ENCODE results near the gene FLOT1.

Gene FLOT1

DNA sequence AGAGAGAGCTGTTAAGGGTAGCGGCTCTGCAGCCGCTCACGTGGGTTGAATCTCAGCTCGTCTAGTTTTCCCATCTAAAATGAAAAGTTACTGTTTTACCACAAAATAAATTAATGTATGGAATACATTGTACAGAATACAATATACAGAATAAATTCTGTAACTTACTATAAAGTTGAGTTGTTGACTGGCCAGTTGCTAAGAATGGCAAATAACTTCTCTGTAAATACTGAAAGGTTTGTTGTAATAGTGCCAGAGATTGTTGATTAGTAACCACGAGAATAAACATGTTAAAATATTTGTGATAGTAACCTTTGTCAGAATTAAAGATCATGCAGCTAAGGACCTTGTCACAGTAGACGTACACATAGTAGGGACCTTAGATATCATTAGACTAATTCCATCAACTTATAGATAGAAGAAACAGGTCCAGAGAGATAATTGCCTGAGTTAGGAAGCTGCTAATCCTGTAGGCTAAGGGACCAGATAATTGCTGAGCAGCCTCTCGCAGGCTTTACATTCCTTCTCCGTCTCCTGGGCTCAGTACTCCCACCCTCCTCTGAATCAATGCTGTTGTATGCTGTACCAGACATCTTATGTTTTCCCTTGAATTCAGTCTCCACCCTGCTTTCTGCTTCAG lies 51.2 kb downstream of the FLOT1 start:
- DNase-seq: no peak

- peak; percentile 96 for DNase-seq
Measured at GRCh38 chr6:30690403-30691207, 51.9 kb downstream of the FLOT1 start, which contains the start of gene NRM. NRM (minus strand) TSS chr6:30690984; CDS start chr6:30690974, 10 bp downstream.

- no peak for DNase-seq
Measured at GRCh38 chr6:30689985-30690384, 52.5 kb downstream of the FLOT1 start.

GRCh38 chr6:30689022-30689865 lies 53.2 kb downstream of the FLOT1 start:
- DNase-seq: no peak

DNA sequence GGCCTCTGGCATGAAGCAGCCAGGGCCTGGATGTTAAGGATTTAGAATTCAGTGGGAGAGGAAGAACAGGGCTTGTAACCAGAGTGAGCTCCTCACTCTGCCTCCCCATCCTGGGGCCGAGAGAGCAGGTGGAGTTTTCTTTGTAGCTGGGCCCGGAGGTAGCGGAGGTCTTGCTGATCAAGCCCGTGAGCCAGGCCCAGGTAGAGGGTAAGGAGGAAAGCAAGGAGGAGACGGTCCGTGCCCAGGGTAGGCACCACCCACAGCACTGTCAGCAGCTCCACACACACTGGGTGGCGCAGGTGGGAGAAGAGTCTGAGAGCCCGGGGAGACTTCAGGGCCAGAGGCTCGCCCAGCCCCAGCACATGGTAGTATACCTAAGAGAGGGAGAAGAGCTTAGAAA lies 53.9 kb downstream of the FLOT1 start:
- no peak for DNase-seq

GRCh38 chr6:30687659-30688431 lies 54.6 kb downstream of the FLOT1 start:
- peak; percentile 61 for DNase-seq

DNA sequence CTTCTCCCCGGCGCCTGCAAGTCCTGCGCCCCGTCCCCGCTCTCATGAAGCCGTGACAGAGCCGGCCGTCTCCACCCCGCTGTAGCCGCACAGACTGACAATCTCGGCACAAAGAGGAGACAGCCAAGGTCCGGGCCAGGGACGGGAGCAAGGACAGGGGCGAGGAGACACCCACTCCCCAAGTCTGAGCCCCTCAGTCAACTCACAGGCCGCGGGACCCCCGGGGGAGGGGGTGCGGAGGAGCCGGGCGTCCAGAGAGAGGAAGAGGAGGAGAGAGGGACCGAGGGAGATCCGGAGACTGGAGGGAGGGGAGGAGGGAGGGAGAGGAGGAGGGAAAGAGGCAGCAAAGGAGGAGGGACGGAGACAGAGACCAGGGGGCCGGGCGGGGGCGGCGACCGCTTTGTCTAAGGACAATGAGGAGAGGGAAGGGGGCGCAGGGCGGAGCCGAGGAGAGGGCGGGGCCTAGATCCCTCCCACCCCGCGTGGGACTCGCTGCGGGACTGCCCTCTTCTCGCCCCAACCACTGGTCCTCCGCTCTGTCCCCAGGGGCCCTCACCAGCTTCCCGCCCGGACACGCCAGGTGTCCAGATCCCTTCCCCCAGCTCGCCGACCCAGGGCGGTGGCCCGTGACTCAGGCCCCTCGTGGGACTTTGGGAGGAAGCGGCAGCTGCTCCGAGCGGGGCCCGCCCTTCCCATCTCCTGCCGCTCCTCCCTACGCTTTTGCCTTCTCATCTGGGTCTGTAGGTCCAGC lies 55.4 kb downstream of the FLOT1 start:
- DNase-seq: peak; percentile 91

DNA sequence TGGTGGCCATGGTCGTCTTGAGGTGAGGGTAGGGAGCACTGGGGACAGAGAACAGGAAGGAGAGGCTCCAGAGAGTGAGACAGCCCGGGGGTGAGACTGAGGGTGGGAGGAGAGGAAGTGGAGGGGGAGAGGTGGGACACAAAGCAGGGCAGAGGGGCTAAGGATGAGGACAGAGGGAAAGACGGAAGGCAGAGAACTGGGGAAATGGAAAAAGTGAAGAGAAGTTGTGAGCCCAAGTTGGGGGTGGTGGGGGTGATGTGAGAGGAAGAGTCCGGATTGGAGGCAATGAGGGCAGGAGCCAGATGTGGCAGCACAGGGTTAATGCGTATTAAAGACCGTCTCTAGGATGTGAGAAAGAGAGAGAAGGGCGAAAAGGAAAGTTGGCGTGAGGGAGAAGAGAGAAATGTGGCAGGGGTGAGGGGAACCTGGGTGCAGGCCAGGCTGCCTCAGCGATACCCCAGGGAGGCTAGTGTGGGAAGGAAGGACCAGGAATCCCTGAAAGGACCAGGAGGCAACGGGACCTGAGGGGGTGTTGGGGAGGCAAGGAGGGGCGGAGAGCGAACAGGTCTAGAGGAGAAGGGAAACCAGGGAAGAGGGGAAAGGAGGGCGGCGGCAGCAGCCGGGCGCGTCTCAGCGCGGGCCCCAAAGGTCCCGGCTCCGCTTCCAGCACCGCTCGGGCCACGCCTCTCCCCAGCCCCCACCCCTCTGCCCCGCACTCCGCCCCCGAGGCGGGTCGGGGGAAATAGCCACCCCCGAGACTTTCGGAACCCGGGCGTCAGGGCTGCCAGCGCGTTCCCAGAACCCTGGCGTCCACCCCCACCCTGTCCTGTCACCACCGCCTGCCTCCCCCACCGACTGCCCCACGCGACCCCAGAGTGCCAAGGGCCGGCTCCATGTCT lies 56.2 kb downstream of the FLOT1 start, which contains the start of gene PPP1R18:
PPP1R18 (minus strand) TSS at position 637 of the 899 bp plus-strand sequence; CDS start at position 10, 627 bp downstream.
- DNase-seq: peak; percentile 85

DNA sequence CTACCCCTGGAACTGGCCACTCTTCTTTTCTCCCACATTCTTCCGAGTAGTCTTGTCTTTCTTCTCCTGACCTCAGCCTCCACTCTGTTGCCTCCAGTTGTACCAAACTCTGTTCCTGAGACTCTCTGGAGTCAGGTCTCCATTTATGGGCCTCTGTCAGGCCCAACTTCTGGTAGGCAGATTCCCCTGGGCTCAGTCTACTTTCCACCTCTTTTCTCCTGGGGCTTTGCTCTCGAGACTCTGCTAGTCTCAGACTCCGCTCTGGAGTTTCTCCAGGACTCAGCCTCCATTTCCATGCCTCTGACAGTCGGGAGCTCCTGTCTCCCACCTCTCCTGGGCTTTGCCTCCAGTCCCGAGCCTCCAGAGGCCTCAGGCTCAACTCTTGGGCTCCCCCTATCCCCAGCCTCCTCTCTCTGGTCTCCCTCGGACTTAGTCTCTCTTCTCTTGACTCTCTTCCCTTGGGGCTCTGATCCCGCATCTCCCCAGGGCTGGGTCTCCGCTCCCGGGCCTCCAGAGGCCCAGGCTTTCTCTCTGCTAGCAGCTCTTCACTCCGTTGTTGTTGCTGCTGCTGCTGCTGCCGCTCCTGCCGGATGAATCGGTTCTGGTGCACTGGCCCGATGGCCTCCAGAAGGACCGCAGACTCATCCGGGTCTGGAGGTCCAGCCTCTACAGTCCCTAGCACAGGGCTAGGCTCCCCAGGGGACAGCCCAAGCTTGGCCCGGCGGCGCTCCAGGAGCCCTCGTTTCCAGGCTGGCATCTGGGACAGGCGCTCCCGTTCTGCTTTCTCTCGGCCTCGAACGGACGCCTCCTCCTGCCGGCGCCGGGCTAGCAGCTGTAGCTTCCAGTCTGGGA lies 57.1 kb downstream of the FLOT1 start:
- DNase-seq: peak; percentile 46

DNA sequence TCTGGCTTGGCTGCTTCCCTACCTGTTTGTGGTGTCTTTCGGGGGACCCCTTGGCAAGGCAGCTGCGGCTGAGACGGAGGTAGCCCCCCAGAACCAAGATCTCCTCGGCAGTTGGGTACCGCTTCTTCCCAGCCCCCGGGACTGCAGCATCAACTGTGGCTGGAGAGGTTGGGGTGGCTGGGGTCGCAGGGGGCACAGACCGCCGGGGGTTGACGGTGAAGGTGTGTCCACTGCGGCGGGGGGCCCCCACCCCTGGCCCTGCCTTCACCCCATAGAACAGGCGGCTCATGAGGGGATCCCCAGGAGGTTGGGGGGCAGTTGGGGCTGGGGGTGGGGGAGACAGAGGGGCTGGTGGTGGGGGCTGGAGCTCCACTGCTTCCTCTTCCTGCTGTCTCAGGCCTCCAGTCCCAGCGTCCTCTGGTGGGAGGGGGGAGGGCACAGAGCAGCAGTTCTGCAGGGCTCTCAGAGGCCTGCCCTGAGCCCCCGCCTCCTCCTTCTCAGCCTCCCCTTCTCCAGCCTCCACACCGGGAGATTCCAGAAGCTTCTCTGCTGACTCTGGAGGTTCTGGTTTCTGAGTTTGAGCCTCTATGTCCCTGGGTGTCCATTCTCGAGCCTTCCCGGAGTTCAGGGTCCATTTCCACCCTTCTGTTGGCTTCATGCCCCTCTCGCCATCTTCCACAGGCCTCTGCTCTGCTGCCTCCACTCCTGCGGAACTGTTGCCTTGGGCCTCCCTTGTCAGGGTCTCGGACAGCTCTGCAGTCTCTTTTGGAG lies 57.9 kb downstream of the FLOT1 start:
- peak; percentile 86 for DNase-seq

- DNase-seq: peak; percentile 59
Measured at GRCh38 chr6:30683980-30684338, 58.5 kb downstream of the FLOT1 start.

GRCh38 chr6:30683183-30683979 lies 59.1 kb downstream of the FLOT1 start:
- no peak for DNase-seq

DNA sequence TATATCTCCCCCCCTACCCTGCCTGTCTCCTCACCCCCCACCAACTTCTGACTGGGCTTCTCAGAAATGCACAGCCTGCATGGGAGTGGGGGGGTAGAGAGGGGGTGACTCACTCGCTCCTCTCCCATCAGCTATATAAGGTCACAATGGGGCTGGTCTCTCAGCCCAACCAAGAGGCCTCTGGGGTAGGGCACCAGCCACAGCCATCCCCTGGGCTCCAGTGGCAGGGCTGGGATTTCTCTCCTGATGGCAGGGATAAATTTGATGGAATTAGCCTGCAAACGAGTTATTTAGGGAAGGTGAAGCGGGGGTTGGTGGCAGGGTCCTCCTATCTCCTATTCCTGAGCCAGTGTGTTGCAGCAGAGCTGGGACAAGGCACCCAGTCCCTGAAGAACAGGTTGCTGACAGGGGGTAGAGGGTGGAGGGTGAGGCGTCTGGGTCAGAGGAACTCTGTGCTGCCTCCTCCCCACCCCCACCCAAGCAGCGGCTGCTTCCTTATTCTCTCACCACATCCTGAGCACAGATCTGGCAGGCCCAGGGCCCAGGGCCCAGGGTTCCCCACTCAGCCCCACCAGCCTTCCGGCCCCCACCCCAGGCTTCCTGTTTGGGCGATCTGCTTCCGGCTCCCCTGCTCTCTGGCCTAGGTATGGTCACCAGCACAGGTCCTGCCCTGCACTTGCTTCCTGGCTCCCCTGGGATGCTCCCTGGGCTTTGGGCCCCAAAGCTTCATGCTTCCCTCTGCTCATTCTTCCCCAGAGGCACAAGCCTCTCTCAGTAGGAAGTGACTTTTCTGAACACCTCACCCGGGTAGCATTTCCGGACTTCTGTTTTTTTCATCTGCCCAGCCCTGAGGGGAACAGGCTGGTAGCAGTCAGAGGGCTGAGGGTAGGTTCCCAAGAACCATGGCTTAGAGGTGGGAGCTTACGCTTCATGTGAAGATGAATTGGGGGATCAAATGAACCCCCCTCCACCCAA lies 60.1 kb downstream of the FLOT1 start:
- DNase-seq: peak; percentile 97

DNA sequence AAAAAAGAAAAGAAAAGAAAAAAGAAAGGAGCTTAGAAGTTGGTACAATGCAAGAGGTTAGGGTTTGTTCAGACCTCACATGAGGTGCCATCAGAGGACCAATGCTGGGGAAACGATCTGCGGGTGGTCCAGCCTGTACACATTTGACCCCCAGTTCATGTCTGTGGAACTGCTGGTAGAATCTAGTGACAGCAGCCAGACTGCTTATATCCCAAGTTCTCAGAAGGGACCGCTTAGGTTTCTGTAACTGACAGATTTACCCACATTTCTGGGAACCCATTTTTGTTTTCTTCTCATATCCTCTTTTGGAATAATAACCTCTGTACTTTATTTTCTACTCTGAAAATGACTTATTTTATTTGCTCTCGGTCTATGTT lies 60.7 kb downstream of the FLOT1 start:
- DNase-seq: no peak

DNA sequence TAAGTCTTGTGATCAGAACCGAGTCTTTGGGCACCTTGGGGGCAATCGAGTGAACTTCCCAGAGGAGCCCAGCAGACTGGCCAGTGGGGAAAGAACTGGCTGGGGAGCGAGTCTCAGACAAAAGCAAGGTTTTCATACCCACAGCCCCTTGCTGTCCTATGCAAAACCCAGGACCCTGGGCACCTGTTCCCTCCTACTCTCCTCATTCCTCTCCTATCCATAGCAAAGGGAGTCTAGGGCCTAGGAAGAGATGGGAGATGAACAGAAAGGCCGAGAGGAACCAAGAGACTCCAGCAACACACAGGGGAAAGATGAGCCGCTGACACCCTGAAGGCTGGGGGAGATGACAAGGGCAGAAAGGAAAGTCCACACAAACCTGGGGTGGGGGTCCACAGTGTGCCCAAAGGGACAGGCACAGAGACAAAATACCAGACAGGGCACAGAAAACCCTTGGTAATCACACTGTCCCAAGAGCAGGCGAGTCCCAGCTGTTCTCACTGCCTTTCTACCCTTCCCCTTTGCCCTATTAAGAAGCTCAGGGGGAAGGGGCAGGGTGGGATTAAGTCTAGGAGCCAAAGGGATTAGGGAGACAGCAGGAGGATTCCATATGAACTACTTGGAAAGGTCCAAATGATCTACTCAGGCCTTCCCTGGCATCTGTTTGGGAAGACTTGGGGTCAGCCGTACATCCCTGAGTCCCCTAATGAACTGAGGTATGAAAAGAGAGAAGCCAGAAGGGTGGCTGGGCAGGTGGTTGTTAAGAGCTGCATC lies 62.5 kb downstream of the FLOT1 start:
- DNase-seq: no peak

Data from OCI-M1 (cell line).